GM12874 (cell line): ENCODE results near the gene CFAP99.

Experiments used
- TF ChIP-seq, protein P1 (sequence below): IDR thresholded peaks from 2 replicates; pipeline ENCODE4 v1.5.1; 2011; ENCODE audit warnings: low read depth, mild to moderate bottlenecking, control low read depth, low read length, moderate library complexity; ENCODE audit not compliant: insufficient read depth

CFAP99 gene

DNA sequence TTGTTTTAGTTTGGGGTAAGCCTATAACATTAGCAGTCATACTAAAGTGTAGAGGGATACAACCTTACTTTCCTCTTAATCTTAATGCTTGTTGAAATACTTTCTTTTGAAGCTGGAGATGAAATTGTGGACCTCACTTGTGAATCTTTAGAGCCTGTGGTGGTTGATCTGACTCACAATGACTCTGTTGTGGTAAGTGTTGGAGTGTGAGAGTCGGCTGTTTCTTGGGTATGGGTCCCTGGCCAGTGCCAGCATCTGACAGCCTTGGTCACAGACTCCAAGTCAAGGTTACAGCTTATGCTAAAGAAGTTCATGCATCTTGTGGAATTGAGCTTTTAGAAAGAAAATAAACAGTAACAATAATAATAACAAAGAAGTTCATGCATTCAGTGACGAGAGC is 81.8 kb downstream of the CFAP99 start:
- TF ChIP-seq, protein P1, sequence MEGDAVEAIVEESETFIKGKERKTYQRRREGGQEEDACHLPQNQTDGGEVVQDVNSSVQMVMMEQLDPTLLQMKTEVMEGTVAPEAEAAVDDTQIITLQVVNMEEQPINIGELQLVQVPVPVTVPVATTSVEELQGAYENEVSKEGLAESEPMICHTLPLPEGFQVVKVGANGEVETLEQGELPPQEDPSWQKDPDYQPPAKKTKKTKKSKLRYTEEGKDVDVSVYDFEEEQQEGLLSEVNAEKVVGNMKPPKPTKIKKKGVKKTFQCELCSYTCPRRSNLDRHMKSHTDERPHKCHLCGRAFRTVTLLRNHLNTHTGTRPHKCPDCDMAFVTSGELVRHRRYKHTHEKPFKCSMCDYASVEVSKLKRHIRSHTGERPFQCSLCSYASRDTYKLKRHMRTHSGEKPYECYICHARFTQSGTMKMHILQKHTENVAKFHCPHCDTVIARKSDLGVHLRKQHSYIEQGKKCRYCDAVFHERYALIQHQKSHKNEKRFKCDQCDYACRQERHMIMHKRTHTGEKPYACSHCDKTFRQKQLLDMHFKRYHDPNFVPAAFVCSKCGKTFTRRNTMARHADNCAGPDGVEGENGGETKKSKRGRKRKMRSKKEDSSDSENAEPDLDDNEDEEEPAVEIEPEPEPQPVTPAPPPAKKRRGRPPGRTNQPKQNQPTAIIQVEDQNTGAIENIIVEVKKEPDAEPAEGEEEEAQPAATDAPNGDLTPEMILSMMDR = no peak

DNA sequence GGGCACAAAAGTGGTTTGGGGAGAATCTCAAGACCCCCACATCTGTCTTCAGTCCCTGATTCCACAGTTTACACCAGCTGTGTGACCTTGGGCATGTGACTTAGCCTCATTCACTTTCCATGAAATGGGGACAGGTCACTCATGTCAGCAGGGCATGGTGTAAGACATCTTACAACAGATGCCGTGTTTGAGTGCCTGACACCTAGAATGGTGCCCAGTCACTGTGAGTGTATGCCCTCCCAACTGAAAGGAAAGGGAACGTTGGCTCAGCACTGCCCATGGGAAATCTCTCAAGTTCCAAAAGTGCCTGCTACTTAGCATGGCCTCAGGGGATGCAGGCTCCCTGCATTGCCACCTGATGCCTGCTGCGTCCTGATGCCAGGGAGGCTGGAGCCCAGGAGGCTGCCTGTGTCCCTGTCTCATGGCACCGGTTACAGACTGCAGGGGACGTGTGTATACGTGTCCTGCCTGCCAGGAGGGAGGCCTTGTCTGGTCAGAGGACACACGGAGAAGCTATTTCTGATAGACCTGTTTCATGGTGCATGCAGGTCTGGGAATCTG is 82.4 kb downstream of the CFAP99 start:
- TF ChIP-seq, protein P1 = no peak

DNA sequence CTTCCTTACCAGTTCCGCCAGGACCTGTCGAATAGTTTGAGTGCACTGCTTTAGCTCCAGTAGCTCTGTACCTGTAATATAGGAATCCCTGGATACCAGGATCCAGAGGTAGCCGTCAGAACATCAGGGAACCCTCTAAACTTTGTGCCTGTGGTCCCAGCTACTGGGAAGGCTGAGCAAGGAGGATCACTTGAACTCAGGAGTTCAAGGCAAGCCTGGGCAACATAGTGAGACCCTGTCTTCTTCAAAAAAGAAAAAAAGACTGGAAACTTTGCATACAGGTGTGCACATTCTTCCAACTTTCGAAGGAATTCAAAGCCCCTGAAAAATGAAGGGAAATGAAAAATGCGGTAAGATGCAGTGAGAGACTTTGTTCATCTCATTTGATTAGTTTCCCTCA is 85.1 kb downstream of the CFAP99 start:
- TF ChIP-seq, protein P1 = no peak

DNA sequence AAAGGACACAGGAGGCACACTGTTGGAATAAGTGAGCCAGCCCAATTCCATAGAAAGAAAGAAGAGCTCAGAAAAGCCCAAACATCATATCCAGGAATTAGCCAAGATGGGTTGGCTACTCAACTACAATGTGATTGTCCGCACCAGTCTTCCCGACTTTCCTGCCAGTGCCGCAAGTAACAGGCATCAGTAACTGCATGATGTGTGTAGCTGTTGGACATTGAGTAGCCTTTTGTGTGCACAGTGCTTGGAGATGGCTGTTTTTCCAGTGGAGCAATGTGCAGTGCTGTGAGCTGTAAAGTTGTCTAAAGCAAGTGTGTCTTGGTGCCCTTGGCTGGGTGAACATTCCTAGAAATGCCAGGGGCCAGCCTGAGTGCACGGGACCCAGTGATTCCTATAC is 88.5 kb downstream of the CFAP99 start:
- TF ChIP-seq, protein P1 = no peak

DNA sequence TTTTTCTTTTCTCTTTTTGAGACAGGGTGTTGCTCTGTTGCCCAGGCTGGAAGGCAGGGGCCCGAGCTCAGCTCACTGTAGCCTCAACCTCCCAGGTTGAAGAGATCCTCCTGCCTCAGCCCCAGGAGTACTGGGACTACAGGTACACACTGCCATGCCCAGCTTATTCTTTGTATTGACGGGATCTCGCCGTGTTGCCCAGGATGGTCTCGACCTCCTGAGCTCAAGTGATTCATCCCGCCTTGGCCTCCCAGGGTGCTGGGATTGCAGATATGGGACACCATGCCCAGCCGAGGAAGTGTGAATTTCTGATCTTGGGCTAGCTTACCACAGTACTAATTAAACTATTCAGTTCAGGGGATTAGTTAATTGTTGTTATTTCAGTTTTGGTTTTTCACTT is 89.1 kb downstream of the CFAP99 start:
- TF ChIP-seq, protein P1 = no peak

DNA sequence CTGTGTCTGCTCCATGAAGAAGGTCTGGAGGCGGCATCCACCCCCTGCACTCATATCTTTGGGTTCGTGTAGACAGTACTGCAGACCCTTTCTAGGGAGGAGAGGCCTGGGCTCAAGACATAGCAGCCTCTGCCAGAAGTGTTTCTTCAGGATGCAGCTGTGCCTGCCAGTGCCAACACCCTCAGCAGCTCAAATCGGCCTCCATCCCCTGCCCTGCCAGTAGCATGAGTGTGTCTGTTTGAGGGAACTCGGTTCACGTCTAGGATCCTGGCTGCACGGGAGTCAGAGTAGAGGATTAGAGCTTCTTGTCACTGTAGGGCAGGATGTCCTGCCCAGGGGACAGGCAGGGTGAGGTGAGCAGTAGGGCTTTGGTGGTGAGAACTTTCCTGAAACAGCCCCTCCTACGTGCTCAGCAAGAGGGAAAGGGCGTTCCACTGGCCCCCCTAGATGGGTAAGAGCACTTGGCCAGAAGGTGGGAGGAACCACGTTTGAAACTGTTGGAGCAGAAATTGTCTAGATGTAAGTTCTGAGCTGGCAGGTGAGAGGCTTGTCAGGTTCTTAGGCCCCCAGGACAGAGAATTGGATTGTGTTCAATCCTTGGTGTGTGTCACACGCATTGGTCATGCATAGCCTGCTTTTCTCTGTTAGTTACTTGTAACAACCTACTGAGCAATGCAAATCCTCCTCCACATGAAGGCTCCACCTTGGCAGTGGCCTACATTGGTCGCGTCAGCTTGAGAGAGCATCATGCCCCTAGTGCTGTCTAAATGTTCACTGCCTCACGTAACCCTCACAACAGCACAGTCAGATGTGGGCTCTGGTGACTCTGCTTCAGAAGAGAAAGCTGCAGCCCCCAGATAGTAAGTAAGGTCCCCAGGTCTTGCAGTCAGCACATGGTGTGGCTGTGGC is 91.8 kb downstream of the CFAP99 start:
- TF ChIP-seq, protein P1 = no peak

DNA sequence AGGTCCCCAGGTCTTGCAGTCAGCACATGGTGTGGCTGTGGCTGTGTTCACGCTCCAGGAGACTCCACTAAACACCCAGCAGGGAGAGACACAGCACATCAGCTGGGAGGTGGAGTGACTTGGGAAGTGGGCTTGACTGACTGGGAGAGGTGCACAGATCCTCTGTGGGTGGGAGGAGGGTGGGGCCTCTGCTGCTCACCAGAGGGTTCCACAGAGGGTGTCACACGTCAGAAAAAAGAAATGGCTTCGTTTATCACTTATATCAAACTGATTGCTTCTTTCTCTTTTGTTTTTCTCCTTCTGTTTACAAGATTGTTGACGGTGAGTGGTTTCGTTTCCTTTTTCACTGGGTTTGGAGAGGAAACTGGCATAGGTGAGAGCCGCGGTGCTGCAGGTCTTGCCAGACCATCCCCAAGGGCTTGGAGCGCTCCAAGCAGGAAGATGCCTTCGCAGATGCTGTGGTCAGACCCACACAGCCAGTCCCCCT is 92.9 kb downstream of the CFAP99 start:
- TF ChIP-seq, protein P1 = no peak
